AG04450 (cell line): Measurements from ENCODE around the gene THRB. TPM values are rescaled to one million over a fixed set of nuclear protein-coding genes. Genes with fewer than 3 reads are reported as not detected.

Source experiments
- CTCF ChIA-PET: fragments of 300-600, 350-600 bp; formaldehyde crosslinking; extraction: SDS; loops from one replicate; lab custom pipeline; 2022; ENCODE audit warnings: antibody characterized with exemption, inconsistent platforms; lab: Charles Lee
- POLR2A ChIA-PET: fragments of 350-600 bp; formaldehyde crosslinking; extraction: SDS; loops from one replicate; lab custom pipeline; 2021; ENCODE audit warnings: antibody characterized with exemption, inconsistent platforms; lab: Yijun Ruan, JAX
- DNase-seq: peaks from one replicate; pipeline ENCODE4 v3.0.0-alpha.2; 2011; ENCODE audit warnings: low read depth, low spot score
- H3K27ac ChIP-seq: one replicate; pipeline ENCODE4 v1.5.1; 2012; ENCODE audit warnings: low read depth, low read length, control low read depth
- H3K27me3 ChIP-seq: one replicate; pipeline ENCODE4 v1.6.0; 2012; ENCODE audit warnings: low read length; ENCODE audit not compliant: control insufficient read depth, insufficient read depth
- H3K4me3 ChIP-seq: 2 replicates; pipeline ENCODE4 v1.5.1; 2011; ENCODE audit warnings: mild to moderate bottlenecking, low read depth, low read length, control low read depth
- H3K9me3 ChIP-seq: 2 replicates; pipeline ENCODE4 v1.5.1; 2012; ENCODE audit warnings: low read length; ENCODE audit not compliant: control insufficient read depth, insufficient read depth
- polyA plus RNA-seq: library from polyadenylated mRNA; depleted of rRNA; stranded (reverse); fragments of >200 nt; gene quantifications from 2 replicates; pipeline ENCODE4 v1.2.3, GENCODE V29; 2011
- TF ChIP-seq, protein P1 (sequence below): IDR thresholded peaks from 2 replicates; pipeline ENCODE4 v1.5.1; 2011; ENCODE audit warnings: low read depth, low read length, control low read depth, inconsistent platforms

THRB gene
- polyA plus RNA-seq, 1 experiment: 0.02 TPM

DNA sequence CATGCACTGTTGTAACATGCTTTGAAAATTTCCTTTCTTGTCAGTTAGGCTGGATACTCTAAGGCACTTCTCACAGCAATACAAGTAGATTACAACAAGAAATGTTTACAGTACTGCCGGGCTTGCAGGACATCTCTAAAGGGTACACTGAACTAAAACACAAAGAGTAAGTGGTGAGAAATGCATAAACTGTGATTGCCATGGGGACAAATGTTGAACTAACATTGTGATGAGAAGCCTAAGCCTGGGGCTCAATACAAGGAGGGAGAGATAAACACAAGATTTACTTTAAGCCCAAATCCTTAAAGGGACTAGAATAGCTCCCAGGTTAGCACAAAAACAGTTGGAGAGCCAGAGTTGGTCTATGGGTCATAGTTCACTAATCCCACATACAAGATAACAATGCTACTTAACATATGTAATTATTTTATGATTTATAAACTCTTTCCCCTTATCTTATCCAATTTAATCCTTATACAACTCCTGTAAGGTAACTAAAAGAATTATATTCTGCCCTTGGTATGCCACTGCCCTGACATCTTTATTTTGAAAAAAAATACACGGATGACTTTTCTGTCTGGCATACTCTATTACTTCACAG lies 126.9 kb downstream of the THRB start:
- Histone ChIP-seq H3K27ac (no peak overlapping the region), H3K27me3 (no peaks in the 10 kb centered on the region), H3K4me3 (no peak overlapping the region), H3K9me3 (no peaks in the 10 kb centered on the region)
- ChIA-PET CTCF (no interaction called here), POLR2A (no interaction called here)
- no peak for DNase-seq
- TF ChIP-seq, protein P1, sequence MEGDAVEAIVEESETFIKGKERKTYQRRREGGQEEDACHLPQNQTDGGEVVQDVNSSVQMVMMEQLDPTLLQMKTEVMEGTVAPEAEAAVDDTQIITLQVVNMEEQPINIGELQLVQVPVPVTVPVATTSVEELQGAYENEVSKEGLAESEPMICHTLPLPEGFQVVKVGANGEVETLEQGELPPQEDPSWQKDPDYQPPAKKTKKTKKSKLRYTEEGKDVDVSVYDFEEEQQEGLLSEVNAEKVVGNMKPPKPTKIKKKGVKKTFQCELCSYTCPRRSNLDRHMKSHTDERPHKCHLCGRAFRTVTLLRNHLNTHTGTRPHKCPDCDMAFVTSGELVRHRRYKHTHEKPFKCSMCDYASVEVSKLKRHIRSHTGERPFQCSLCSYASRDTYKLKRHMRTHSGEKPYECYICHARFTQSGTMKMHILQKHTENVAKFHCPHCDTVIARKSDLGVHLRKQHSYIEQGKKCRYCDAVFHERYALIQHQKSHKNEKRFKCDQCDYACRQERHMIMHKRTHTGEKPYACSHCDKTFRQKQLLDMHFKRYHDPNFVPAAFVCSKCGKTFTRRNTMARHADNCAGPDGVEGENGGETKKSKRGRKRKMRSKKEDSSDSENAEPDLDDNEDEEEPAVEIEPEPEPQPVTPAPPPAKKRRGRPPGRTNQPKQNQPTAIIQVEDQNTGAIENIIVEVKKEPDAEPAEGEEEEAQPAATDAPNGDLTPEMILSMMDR: no peak

DNA sequence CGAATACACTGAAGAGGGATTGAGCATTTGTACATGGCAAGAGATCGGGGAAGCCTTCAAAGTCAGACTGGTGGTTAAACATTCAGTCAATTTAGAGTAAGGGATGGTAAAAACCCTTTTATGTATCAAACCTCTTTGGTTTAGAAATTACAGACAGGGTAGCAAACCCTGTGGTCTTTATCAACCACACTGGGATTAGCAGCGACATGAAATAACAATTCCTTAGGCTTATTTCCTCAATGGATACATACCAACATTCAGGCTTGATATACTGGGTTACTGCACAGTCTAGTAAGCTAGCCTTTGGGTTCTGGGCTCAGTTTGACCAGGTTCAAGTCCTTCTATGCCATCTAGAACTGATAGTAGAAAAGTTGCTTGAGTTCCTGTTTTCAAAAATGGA lies 127.4 kb downstream of the THRB start:
- Histone ChIP-seq H3K9me3 (no peaks in the 10 kb centered on the region), H3K4me3 (no peak overlapping the region), H3K27ac (no peak overlapping the region), H3K27me3 (no peaks in the 10 kb centered on the region)
- POLR2A ChIA-PET: no interaction called here
- TF ChIP-seq, protein P1: no peak
- CTCF ChIA-PET: no interaction called here
- no peak for DNase-seq

DNA sequence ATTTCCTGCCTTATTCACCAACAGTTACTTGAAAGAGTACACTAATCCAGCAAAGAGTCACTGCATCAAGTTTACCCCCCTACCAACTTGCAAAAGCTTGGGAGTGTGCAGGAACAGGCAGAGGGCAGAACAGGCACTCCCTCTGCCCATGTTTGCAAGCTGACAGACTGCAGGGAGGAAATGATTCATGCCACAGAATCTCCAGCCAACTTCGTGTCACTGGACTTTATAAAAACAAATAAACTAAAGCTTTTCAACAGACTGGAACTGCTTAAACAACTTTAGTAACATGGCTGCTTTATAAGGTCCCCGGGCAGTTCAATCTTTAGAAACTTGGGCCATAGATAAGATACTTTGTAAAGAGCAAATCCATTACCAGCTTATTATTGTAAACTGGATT lies 129.5 kb downstream of the THRB start:
- DNase-seq: no peak
- Histone ChIP-seq H3K4me3 (no peak overlapping the region), H3K9me3 (no peaks in the 10 kb centered on the region), H3K27me3 (no peaks in the 10 kb centered on the region), H3K27ac (no peak overlapping the region)
- ChIA-PET CTCF (interaction anchor here (0.5 to 1.7 kb wide), 2 partner anchors 366 to 1233 kb away, joined by 4 read pairs; no protein-coding TSS in a partner anchor), POLR2A (no interaction called here)
- TF ChIP-seq, protein P1: no peak

DNA sequence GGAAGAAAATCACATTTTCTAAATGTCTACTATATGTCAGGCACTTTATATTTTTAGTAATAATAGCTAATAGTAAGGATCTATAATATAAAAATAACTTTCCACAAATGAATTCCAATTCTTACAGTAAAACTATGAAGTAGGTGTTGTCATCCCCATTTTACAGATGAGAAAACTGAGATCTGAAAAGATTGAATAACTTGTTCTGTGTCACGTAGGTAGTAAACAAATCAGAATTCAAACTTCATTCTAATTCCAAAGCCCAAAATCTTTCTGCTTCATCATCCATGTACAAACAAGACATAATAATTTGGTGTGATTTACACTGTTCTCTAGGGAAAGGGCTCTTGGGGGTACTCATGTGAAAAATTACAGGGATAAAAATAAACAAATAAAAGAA lies 130.3 kb downstream of the THRB start:
- H3K27me3 ChIP-seq: no peaks in the 10 kb centered on the region
- TF ChIP-seq, protein P1: no peak
- no peak overlapping the region for H3K27ac ChIP-seq
- CTCF ChIA-PET: interaction anchor here (1.7 kb wide), 1 partner anchor 365 kb away, joined by 4 read pairs; no protein-coding TSS in a partner anchor
- no peak overlapping the region for H3K4me3 ChIP-seq
- DNase-seq: no peak
- H3K9me3 ChIP-seq: no peaks in the 10 kb centered on the region
- POLR2A ChIA-PET: no interaction called here

DNA sequence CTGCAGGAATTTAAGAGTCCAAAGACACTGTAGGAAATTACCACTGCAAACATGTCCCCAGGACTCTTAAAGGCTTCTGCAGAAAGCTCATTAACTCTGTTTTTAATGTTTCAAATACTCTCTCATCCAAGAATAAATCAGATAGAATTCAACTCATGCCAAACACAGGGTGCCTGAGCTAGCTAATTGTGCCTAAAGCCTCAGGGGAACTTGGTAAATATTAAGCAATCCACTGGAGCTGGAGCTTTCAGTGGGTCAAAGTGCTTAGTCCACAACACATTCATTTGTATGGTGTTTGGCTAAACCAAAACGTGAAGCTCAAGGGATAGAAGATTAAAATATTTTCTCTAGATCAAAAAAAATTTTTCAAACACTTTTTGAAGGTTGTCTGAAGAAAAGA lies 131.4 kb downstream of the THRB start:
- Histone ChIP-seq H3K27me3 (no peaks in the 10 kb centered on the region), H3K4me3 (no peak overlapping the region), H3K9me3 (no peaks in the 10 kb centered on the region), H3K27ac (no peak overlapping the region)
- ChIA-PET CTCF (no interaction called here), POLR2A (no interaction called here)
- TF ChIP-seq, protein P1: no peak
- DNase-seq: no peak
